ENCODE measurements around the gene NOL4L. TPM values are rescaled to one million over a fixed set of nuclear protein-coding genes. Genes with fewer than 3 reads are reported as not detected.
A peak's percentile ranks its signal among the peaks of the same experiment; 100 is the strongest.

NOL4L gene
- polyA plus RNA-seq, 3 donors, result 1.1 to 30.9 (median 2.8) TPM

- H2AFZ ChIP-seq (ENCODE audit: insufficient read depth, low read depth, low read length, poor library complexity, severe bottlenecking), result no peak overlapping the region
Measured at GRCh38 chr20:32521780-32522525, 63.2 kb downstream of the NOL4L start.

GRCh38 chr20:32520927-32521203 lies 64.3 kb downstream of the NOL4L start:
- Histone ChIP-seq H3K9ac (ENCODE audit: insufficient read depth, low read length, poor library complexity, severe bottlenecking) (no peak overlapping the region), H2AFZ (ENCODE audit: insufficient read depth, low read depth, low read length, poor library complexity, severe bottlenecking) (no peak overlapping the region), H3K27ac (ENCODE audit: low read depth in 1 of 2, low read length in 2 of 2) (no peak overlapping the region), H3K4me2 (replicated peaks; ENCODE audit: extremely low read depth, low read length, poor library complexity, severe bottlenecking) (no peak overlapping the region), H3K27me3 (ENCODE audit: control insufficient read depth in 2 of 2, insufficient read depth in 2 of 2, low read length in 2 of 2) (no peaks in the 10 kb centered on the region), H3K79me2 (ENCODE audit: insufficient read depth, low read length) (no peaks in the 10 kb centered on the region), H3K4me3 (replicated peaks in 1 of 3; ENCODE audit: low read depth in 2 of 3, low read length in 3 of 3) (no peak overlapping the region), H3K9me3 (replicated peaks in 1 of 2; ENCODE audit: control insufficient read depth in 1 of 2, insufficient read depth in 1 of 2, low read length in 2 of 2) (no peaks in the 10 kb centered on the region), H4K20me1 (ENCODE audit: insufficient read depth, low read length) (peaks cover 3% of the 10 kb centered on the region), H3K36me3 (replicated peaks in 1 of 2; ENCODE audit: control insufficient read depth in 1 of 2, insufficient read depth in 2 of 2, low read length in 2 of 2) (peaks cover 0 to 14% of the 10 kb centered on the region in 2 donors), H3K4me1 (ENCODE audit: control insufficient read depth in 1 of 2, insufficient read depth in 2 of 2, low read length in 2 of 2) (peaks cover 13 to 28% of the 10 kb centered on the region in 2 donors)
- WGBS (ENCODE audit: insufficient coverage), result 90% methylated on average over 2 of the region's 3 CpGs
- H3K4me3 Mint-ChIP-seq, result no peak overlapping the region
- H3K36me3 Mint-ChIP-seq, result peaks cover 12 to 27% of the 10 kb centered on the region in 2 donors
- peaks cover 32% of the 10 kb centered on the region for H3K4me1 Mint-ChIP-seq
- TF ChIP-seq CTCF (IDR thresholded peaks at IDR 0.05), result no peak
- H3K27ac Mint-ChIP-seq, result no peak overlapping the region
- intact Hi-C loops (cut with micrococcal nuclease), result loop anchor here in 1 of 2 donors (1.0 to 5.0 kb wide), 2 partner anchors 131 to 256 kb away; no protein-coding TSS in a partner anchor
- peaks cover 0 to 4% (median 0%) of the 10 kb centered on the region in 3 donors for H3K27me3 Mint-ChIP-seq (ENCODE audit: low read depth in 3 of 3)
- DNase-seq, result no peak
- H3K9me3 Mint-ChIP-seq, result peaks cover 0 to 2% (median 0%) of the 10 kb centered on the region in 7 donors

More at GRCh38 chr20:32521780-32522525, 63.2 kb downstream of the NOL4L start:
- no peaks in the 10 kb centered on the region for H3K9me3 Mint-ChIP-seq
- Histone ChIP-seq H3K4me1 (ENCODE audit: control insufficient read depth in 1 of 2, insufficient read depth in 2 of 2, low read length in 2 of 2) (peaks cover 19 to 33% of the 10 kb centered on the region in 2 donors), H3K27ac (ENCODE audit: low read depth in 1 of 2, low read length in 2 of 2) (no peak overlapping the region), H3K4me3 (replicated peaks in 1 of 3; ENCODE audit: low read depth in 2 of 3, low read length in 3 of 3) (no peak overlapping the region), H3K27me3 (ENCODE audit: control insufficient read depth in 2 of 2, insufficient read depth in 2 of 2, low read length in 2 of 2) (no peaks in the 10 kb centered on the region), H3K9me3 (replicated peaks in 1 of 2; ENCODE audit: control insufficient read depth in 1 of 2, insufficient read depth in 1 of 2, low read length in 2 of 2) (no peaks in the 10 kb centered on the region), H3K4me2 (replicated peaks; ENCODE audit: extremely low read depth, low read length, poor library complexity, severe bottlenecking) (no peak overlapping the region), H3K36me3 (replicated peaks in 1 of 2; ENCODE audit: control insufficient read depth in 1 of 2, insufficient read depth in 2 of 2, low read length in 2 of 2) (peaks cover 0 to 14% of the 10 kb centered on the region in 2 donors), H3K79me2 (ENCODE audit: insufficient read depth, low read length) (no peaks in the 10 kb centered on the region), H4K20me1 (ENCODE audit: insufficient read depth, low read length) (peaks cover 3% of the 10 kb centered on the region), H3K9ac (ENCODE audit: insufficient read depth, low read length, poor library complexity, severe bottlenecking) (no peak overlapping the region)
- H3K4me3 Mint-ChIP-seq, result no peak overlapping the region
- peaks cover 33% of the 10 kb centered on the region for H3K4me1 Mint-ChIP-seq
- TF ChIP-seq CTCF (IDR thresholded peaks at IDR 0.05), result peak; percentile 87
- H3K27ac Mint-ChIP-seq, result no peak overlapping the region
- 15% methylated on average over 13 of the region's 15 CpGs for WGBS (ENCODE audit: insufficient coverage)
- intact Hi-C loops (cut with micrococcal nuclease), result loop anchor here (1.0 to 5.0 kb wide), 3 partner anchors 128 to 255 kb away; no protein-coding TSS in a partner anchor
- peak; percentile 49 to 67 (median 56) for DNase-seq
- H3K27me3 Mint-ChIP-seq (ENCODE audit: low read depth in 3 of 3), result peaks cover 0 to 4% (median 0%) of the 10 kb centered on the region in 3 donors
- peaks cover 8 to 27% of the 10 kb centered on the region in 2 donors for H3K36me3 Mint-ChIP-seq

All from CD14-positive monocyte (primary cell).